Keratinocyte (primary cell): ENCODE measurements around the gene NUP210. TPM values are rescaled to one million over a fixed set of nuclear protein-coding genes. Genes with fewer than 3 reads are reported as not detected.
"Not testable (repeated sequence)": the region's sequence is repeated elsewhere in the genome, so short reads cannot be mapped to it uniquely, and the experiment has no call there.

Experiments
- DNase-seq: peaks from one replicate; pipeline ENCODE4 v3.0.0-alpha.2; 2011; ENCODE audit warnings: low read depth, missing footprints, low spot score
- FAIRE-seq: peaks from 2 replicates; lab custom pipeline; 2011; peaks lifted over from hg19 to GRCh38; lab: Jason Lieb, UNC
- H2AFZ ChIP-seq: 2 replicates; pipeline ENCODE4 v1.6.0; 2012; ENCODE audit warnings: low read length, control low read depth, inconsistent platforms; ENCODE audit not compliant: control insufficient read depth
- H3K27ac ChIP-seq: 2 replicates; pipeline ENCODE4 v1.5.1; 2011; ENCODE audit warnings: low read length; ENCODE audit not compliant: control insufficient read depth, insufficient read depth
- H3K27me3 ChIP-seq: 3 replicates; pipeline ENCODE4 v1.6.0; 2011; ENCODE audit warnings: low read length; ENCODE audit not compliant: control insufficient read depth, insufficient read depth; ENCODE audit errors: extremely low read depth
- H3K36me3 ChIP-seq, 2 experiments: 2 replicates in 1 of 2; 3 replicates in 1 of 2; pipeline ENCODE4 v1.5.1; 2011; ENCODE audit warnings: low read length in 2 of 2, mild to moderate bottlenecking in 1 of 2; ENCODE audit not compliant: control insufficient read depth in 2 of 2, insufficient read depth in 2 of 2; ENCODE audit errors: extremely low read depth in 1 of 2
- H3K4me1 ChIP-seq: 3 replicates; pipeline ENCODE4 v1.5.1; 2011; ENCODE audit warnings: low read length; ENCODE audit not compliant: control insufficient read depth, insufficient read depth; ENCODE audit errors: extremely low read depth
- H3K4me2 ChIP-seq: 3 replicates; pipeline ENCODE4 v1.6.0; 2011; ENCODE audit warnings: low read depth, low read length; ENCODE audit not compliant: control insufficient read depth, insufficient read depth; ENCODE audit errors: extremely low read depth
- H3K4me3 ChIP-seq, 3 experiments: fragments of 200-600 bp in 1 of 3; sonication (generic) in 1 of 3; 2 replicates in 2 of 3; 3 replicates in 1 of 3; pipeline ENCODE4 v1.5.1; 2011 to 2016; ENCODE audit warnings: low read length in 3 of 3, mild to moderate bottlenecking in 3 of 3, control low read depth in 2 of 3, inconsistent platforms in 1 of 3, low read depth in 1 of 3, mixed read lengths in 1 of 3, mixed run types in 1 of 3, moderate library complexity in 1 of 3; ENCODE audit not compliant: control insufficient read depth in 2 of 3, insufficient read depth in 2 of 3; ENCODE audit errors: extremely low read depth in 1 of 3
- H3K79me2 ChIP-seq: 2 replicates; pipeline ENCODE4 v1.6.0; 2012; ENCODE audit warnings: low read length; ENCODE audit not compliant: control insufficient read depth, insufficient read depth
- H3K9ac ChIP-seq: 3 replicates; pipeline ENCODE4 v1.6.0; 2011; ENCODE audit warnings: low read length; ENCODE audit not compliant: control insufficient read depth, insufficient read depth; ENCODE audit errors: extremely low read depth
- H3K9me1 ChIP-seq: 3 replicates; pipeline ENCODE4 v1.6.0; 2011; ENCODE audit warnings: low read length; ENCODE audit not compliant: control insufficient read depth, insufficient read depth; ENCODE audit errors: extremely low read depth
- H3K9me3 ChIP-seq: 2 replicates; pipeline ENCODE4 v1.5.1; 2012; ENCODE audit warnings: low read depth, low read length; ENCODE audit not compliant: control insufficient read depth
- H4K20me1 ChIP-seq: 3 replicates; pipeline ENCODE4 v1.6.0; 2011; ENCODE audit warnings: low read length; ENCODE audit not compliant: control insufficient read depth, insufficient read depth; ENCODE audit errors: extremely low read depth
- EZH2 ChIP-seq: IDR thresholded peaks from one replicate; pipeline ENCODE4 v1.6.1; 2012; ENCODE audit warnings: inconsistent platforms, mild to moderate bottlenecking, low read length, moderate library complexity
- dilution Hi-C: fragments of 300-500 bp; cut with MboI; formaldehyde crosslinking; loops from one replicate; pipeline ENCODE4 v1.7.0; 2020; ENCODE audit warnings: low sequenced_read_pairs; ENCODE audit not compliant: extremely low pct_ligation_motif_present
- polyA plus RNA-seq, 5 experiments: library from polyadenylated mRNA; depleted of rRNA in 3 of 5; stranded (reverse) in 3 of 5; stranded (forward) in 1 of 5; unstranded in 1 of 5; fragments of >200 nt; gene quantifications; 1 replicate in 1 of 5; 2 replicates in 3 of 5; 3 replicates in 1 of 5; pipeline versions ENCODE4 v1.2.1 to v1.2.3, GENCODE V29; 2011 to 2012; ENCODE audit warnings: missing spikeins in 2 of 5, low read depth in 1 of 5, low replicate concordance in 1 of 5
- TF ChIP-seq, protein P1 (sequence below), 3 experiments: IDR thresholded peaks in 1 of 3; conservative IDR thresholded peaks in 1 of 3; optimal IDR thresholded peaks in 1 of 3; 2 replicates in 2 of 3; 3 replicates in 1 of 3; pipeline versions ENCODE3 to v1.5.1; 2011; ENCODE audit warnings: low read length in 3 of 3, mild to moderate bottlenecking in 3 of 3, moderate library complexity in 2 of 3, control low read depth in 1 of 3, inconsistent platforms in 1 of 3; ENCODE audit not compliant: insufficient read depth in 2 of 3; ENCODE audit errors: extremely low read depth in 1 of 3

NUP210 gene
- polyA plus RNA-seq, 1 donor (not counting 4 experiments of a cell fraction or from before 2014, with no cell fraction given), result 0.01 TPM

DNA sequence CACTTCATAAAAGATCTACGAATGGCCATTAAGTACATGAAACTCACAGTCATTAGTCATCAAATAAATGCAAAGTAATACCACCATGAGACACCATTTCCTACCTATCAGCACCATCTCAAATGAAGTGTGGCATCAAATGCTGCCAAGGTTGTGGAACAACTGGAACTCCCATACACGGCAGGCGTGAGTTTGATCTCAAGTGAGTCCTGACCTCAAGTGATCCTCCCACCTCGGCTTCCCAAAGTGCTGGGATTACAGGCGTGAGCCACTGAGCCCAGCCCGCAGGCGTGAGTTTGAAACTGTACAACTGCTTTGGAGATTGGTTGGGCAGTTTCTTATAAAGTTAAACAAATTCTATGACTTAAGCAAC lies 31.2 kb upstream of the NUP210 start:
- Histone ChIP-seq H2AFZ (peak overlapping the region; percentile 83), H3K27ac (peak overlapping the region; percentile 64), H3K9me3 (no peaks in the 10 kb centered on the region), H3K79me2 (no peaks in the 10 kb centered on the region), H3K27me3 (no peaks in the 10 kb centered on the region), H3K9ac (peak overlapping the region; percentile 68), H3K9me1 (peaks cover 2% of the 10 kb centered on the region), H3K36me3 (no peaks in the 10 kb centered on the region), H3K4me3 (peak overlapping the region; percentile 47 to 74 (median 63)), H3K4me2 (peak overlapping the region; percentile 61), H3K4me1 (peaks cover 11% of the 10 kb centered on the region), H4K20me1 (no peaks in the 10 kb centered on the region)
- no peak for DNase-seq
- dilution Hi-C loops, result no loop called here
- no peak for FAIRE-seq
- TF ChIP-seq EZH2, result no peak

DNA sequence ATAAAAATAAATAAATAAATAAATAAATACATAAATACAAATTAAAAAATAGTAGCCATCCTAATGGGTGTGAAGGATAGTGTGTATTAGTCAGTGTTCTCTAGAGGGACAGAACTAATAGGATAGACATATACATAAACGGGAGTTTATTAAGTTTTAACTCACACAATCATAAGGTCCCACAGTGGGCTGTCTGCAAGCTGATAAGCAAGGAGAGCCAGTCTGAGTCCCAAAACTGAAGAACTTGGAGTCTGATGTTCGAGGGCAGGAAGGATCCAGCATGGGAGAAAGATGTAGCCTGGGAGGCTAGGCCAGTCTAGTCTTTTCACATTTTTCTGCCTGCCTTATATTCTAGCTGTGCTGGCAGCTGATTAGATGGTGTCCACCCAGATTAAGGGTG lies 22.8 kb upstream of the NUP210 start:
- H3K79me2 ChIP-seq, H3K27me3 ChIP-seq, dilution Hi-C loops, H3K4me3 ChIP-seq, H3K36me3 ChIP-seq, H3K4me2 ChIP-seq, H3K27ac ChIP-seq, H3K4me1 ChIP-seq, FAIRE-seq, H3K9ac ChIP-seq, H2AFZ ChIP-seq, H3K9me3 ChIP-seq, H4K20me1 ChIP-seq, DNase-seq, H3K9me1 ChIP-seq: not testable (repeated sequence)

DNA sequence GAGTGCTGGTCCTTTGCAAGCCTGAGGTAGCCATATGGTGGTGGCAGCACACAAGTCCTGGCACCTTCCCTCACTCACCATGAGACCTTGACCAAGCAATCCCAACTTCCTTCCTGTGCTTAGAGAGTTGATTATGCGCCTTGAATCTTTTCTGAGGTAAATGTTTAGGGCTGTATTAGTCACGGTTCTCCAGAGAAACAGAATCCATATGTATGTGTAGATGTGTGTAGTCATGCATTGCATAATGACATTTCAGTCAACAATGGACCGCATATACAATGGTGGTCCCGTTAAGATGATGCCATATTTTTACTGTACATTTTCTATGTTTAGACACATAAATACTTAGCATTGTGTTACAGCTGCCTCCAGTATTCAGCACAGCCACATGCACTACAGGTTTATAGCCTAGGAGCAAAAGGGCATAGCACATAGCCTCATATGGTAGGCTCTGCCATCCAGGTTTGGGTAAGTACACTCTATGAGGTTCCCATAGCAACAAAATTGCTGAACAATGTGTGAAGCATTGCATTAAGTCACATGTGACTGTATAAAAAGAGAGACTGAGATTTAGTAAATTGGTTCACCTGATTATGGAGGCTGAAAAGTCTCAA lies 20.2 kb upstream of the NUP210 start:
- Histone ChIP-seq H3K27ac (no peak overlapping the region), H3K9me1 (no peaks in the 10 kb centered on the region), H3K4me1 (no peaks in the 10 kb centered on the region), H2AFZ (no peak overlapping the region), H4K20me1 (no peaks in the 10 kb centered on the region), H3K4me3 (no peak overlapping the region), H3K79me2 (no peaks in the 10 kb centered on the region), H3K4me2 (no peak overlapping the region), H3K36me3 (no peaks in the 10 kb centered on the region), H3K9ac (no peak overlapping the region), H3K9me3 (no peaks in the 10 kb centered on the region), H3K27me3 (no peaks in the 10 kb centered on the region)
- TF ChIP-seq, protein P1, sequence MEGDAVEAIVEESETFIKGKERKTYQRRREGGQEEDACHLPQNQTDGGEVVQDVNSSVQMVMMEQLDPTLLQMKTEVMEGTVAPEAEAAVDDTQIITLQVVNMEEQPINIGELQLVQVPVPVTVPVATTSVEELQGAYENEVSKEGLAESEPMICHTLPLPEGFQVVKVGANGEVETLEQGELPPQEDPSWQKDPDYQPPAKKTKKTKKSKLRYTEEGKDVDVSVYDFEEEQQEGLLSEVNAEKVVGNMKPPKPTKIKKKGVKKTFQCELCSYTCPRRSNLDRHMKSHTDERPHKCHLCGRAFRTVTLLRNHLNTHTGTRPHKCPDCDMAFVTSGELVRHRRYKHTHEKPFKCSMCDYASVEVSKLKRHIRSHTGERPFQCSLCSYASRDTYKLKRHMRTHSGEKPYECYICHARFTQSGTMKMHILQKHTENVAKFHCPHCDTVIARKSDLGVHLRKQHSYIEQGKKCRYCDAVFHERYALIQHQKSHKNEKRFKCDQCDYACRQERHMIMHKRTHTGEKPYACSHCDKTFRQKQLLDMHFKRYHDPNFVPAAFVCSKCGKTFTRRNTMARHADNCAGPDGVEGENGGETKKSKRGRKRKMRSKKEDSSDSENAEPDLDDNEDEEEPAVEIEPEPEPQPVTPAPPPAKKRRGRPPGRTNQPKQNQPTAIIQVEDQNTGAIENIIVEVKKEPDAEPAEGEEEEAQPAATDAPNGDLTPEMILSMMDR (optimal IDR thresholded peaks at IDR 0.05 in 1 of 3, IDR thresholded peaks at IDR 0.05 in 1 of 3, conservative IDR thresholded peaks at IDR 0.05 in 1 of 3; ENCODE audit: extremely low read depth in 1 of 3, insufficient read depth in 2 of 3, low read length in 3 of 3), result no peak
- no peak for TF ChIP-seq EZH2
- FAIRE-seq, result no peak
- DNase-seq, result no peak
- dilution Hi-C loops, result no loop called here

DNA sequence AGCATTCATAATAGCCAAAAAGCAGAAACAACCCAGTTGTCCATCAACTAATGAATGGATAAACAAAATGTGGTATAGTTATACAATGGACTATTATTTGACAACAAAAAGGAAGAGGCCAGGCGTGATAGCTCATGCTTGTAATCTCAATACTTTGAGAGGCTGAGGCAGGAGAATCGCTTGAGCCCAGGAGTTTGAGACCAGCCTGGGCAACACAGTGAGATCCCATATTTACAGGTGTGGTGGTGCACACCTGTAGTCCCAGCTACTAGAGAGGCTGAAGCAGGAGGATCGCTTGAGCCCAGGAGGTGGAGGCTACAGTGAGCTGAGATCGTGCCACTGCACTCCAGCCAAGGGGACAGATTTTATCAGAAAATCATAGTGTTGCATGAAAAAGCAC lies 16.1 kb upstream of the NUP210 start:
- H3K4me2 ChIP-seq, H3K36me3 ChIP-seq, H3K27me3 ChIP-seq, H3K27ac ChIP-seq, H4K20me1 ChIP-seq, DNase-seq, H3K9ac ChIP-seq, H3K79me2 ChIP-seq, H3K4me3 ChIP-seq, dilution Hi-C loops, H3K9me3 ChIP-seq, H2AFZ ChIP-seq, H3K4me1 ChIP-seq, H3K9me1 ChIP-seq, FAIRE-seq: not testable (repeated sequence)
